Mesendoderm (in vitro differentiated cells): ENCODE measurements around the gene ATG9B.

Experiments used
- DNase-seq: peaks from one replicate; pipeline ENCODE4 v3.0.0; 2013
- H2AK5ac ChIP-seq: 2 replicates; pipeline ENCODE4 v1.6.1; 2013; ENCODE audit warnings: low read length, inconsistent platforms
- H2BK120ac ChIP-seq: 2 replicates; pipeline ENCODE4 v1.6.1; 2013; ENCODE audit warnings: low read depth, mild to moderate bottlenecking, low read length, moderate library complexity, mixed read lengths
- H2BK15ac ChIP-seq: replicated peaks from 2 replicates; pipeline ENCODE4 v1.6.1; 2013; ENCODE audit warnings: low read depth, mild to moderate bottlenecking, moderate library complexity
- H2BK5ac ChIP-seq: 2 replicates; pipeline ENCODE4 v1.6.1; 2013; ENCODE audit warnings: low read length, inconsistent platforms
- H3K18ac ChIP-seq: 2 replicates; pipeline ENCODE4 v1.6.1; 2013; ENCODE audit warnings: mild to moderate bottlenecking, low read length, mixed read lengths
- H3K23ac ChIP-seq: one replicate; pipeline ENCODE4 v1.6.1; 2013; ENCODE audit warnings: low read length
- H3K27ac ChIP-seq: 2 replicates; pipeline ENCODE4 v1.5.1; 2013; ENCODE audit warnings: low read depth, mild to moderate bottlenecking, inconsistent platforms, low read length, moderate library complexity
- H3K27me3 ChIP-seq: 2 replicates; pipeline ENCODE4 v1.6.1; 2013; ENCODE audit warnings: low read length, control low read depth, mild to moderate bottlenecking, inconsistent platforms; ENCODE audit not compliant: insufficient read depth, poor library complexity
- H3K36me3 ChIP-seq: 2 replicates; pipeline ENCODE4 v1.6.1; 2013; ENCODE audit warnings: low read length, inconsistent platforms; ENCODE audit not compliant: control insufficient read depth, insufficient read depth
- H3K4ac ChIP-seq: one replicate; pipeline ENCODE4 v1.6.1; 2013; ENCODE audit warnings: low read depth, mild to moderate bottlenecking, low read length, moderate library complexity
- H3K4me1 ChIP-seq: 2 replicates; pipeline ENCODE4 v1.6.1; 2013; ENCODE audit warnings: low read depth, low read length, inconsistent platforms; ENCODE audit not compliant: control insufficient read depth
- H3K4me2 ChIP-seq: 2 replicates; pipeline ENCODE4 v1.6.1; 2013; ENCODE audit warnings: low read length
- H3K4me3 ChIP-seq: 2 replicates; pipeline ENCODE4 v1.5.1; 2013; ENCODE audit warnings: mild to moderate bottlenecking, low read length
- H3K56ac ChIP-seq: one replicate; pipeline ENCODE4 v1.6.1; 2013; ENCODE audit warnings: low read length
- H3K79me1 ChIP-seq: 2 replicates; pipeline ENCODE4 v1.6.1; 2013; ENCODE audit warnings: low read length, inconsistent platforms
- H3K79me2 ChIP-seq: 2 replicates; pipeline ENCODE4 v1.6.1; 2013; ENCODE audit warnings: mild to moderate bottlenecking, low read length; ENCODE audit not compliant: control insufficient read depth, insufficient read depth
- H3K9ac ChIP-seq: 2 replicates; pipeline ENCODE4 v1.6.1; 2013; ENCODE audit warnings: low read length, inconsistent platforms
- H4K5ac ChIP-seq: one replicate; pipeline ENCODE4 v1.6.1; 2013; ENCODE audit warnings: low read length
- H4K8ac ChIP-seq: one replicate; pipeline ENCODE4 v1.6.1; 2013; ENCODE audit warnings: low read depth, mild to moderate bottlenecking, control low read depth, low read length, moderate library complexity
- WGBS: extraction: QIAGEN DNeasy Blood & Tissue Kit; methylation state at CpG from one replicate; pipeline ENCODE4 v1.1.7; 2013; ENCODE audit warnings: low lambda C conversion rate, missing lambda C conversion rate; ENCODE audit not compliant: insufficient coverage; ENCODE audit errors: extremely low coverage; 5-methylcytosine and 5-hydroxymethylcytosine counted together

Gene ATG9B

DNA sequence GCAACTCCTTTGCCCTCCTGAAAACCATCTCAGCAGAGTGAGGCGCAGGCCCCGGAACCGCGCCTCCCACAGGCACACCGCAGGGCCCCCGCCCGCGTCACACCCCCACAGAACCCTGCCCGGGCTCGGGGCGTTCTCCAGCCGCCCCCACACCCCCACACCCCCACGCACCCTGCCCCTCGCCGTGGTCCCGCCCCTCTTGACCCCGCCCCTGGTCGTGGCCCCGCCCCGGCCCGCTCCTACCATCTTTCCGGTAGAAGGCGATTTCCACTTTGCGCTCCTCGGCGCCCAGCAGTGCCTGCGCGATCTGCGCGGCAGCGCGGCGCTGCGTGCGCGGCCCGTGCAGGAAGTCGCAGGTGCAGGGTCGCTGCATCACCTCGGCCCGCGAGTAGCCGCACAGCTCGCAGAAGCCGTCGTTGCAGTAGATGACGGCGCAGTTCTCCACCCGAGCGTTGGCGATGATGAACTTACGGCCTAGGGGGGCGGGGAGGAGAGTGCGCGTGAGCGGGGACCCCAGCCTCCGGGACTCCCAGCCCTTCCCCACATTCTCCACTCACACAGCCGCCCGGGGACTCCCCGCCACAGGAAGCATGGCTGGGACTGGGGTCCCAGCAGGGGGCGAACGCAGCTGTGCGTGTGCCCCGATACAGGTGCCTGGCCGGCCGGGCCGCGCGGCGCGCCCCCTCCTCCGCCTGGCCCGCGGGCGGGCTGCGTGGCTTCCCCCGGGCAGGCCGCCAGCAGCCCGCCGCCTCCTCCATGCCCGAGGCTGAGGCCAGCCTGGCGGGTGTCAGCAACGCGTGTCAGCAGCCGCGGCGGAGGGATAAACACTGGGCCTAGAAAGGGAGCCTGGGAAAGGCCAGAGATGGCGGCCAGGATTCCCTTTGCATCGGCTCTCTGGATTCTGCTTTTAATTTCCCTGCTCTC lies 49.6 kb downstream of the ATG9B start:
- H3K56ac ChIP-seq = peak overlapping the region; percentile 78
- no peak overlapping the region for H2BK15ac ChIP-seq
- H3K4ac ChIP-seq = no peak overlapping the region
- no peaks in the 10 kb centered on the region for H3K36me3 ChIP-seq
- peaks cover 19% of the 10 kb centered on the region for H3K27me3 ChIP-seq
- H3K79me2 ChIP-seq = no peaks in the 10 kb centered on the region
- no peak overlapping the region for H4K8ac ChIP-seq
- H3K9ac ChIP-seq = peak overlapping the region; percentile 60
- H3K4me2 ChIP-seq = peak overlapping the region; percentile 98
- no peak overlapping the region for H3K18ac ChIP-seq
- no peak overlapping the region for H2AK5ac ChIP-seq
- H3K4me3 ChIP-seq = peak overlapping the region; percentile 51
- WGBS = no CpG with 5 or more reads among the region's 89 CpGs
- no peak overlapping the region for H2BK120ac ChIP-seq
- H4K5ac ChIP-seq = no peak overlapping the region
- no peak for DNase-seq
- H3K4me1 ChIP-seq = no peaks in the 10 kb centered on the region
- H2BK5ac ChIP-seq = no peak overlapping the region
- no peak overlapping the region for H3K27ac ChIP-seq
- no peaks in the 10 kb centered on the region for H3K79me1 ChIP-seq
- H3K23ac ChIP-seq = no peak overlapping the region

DNA sequence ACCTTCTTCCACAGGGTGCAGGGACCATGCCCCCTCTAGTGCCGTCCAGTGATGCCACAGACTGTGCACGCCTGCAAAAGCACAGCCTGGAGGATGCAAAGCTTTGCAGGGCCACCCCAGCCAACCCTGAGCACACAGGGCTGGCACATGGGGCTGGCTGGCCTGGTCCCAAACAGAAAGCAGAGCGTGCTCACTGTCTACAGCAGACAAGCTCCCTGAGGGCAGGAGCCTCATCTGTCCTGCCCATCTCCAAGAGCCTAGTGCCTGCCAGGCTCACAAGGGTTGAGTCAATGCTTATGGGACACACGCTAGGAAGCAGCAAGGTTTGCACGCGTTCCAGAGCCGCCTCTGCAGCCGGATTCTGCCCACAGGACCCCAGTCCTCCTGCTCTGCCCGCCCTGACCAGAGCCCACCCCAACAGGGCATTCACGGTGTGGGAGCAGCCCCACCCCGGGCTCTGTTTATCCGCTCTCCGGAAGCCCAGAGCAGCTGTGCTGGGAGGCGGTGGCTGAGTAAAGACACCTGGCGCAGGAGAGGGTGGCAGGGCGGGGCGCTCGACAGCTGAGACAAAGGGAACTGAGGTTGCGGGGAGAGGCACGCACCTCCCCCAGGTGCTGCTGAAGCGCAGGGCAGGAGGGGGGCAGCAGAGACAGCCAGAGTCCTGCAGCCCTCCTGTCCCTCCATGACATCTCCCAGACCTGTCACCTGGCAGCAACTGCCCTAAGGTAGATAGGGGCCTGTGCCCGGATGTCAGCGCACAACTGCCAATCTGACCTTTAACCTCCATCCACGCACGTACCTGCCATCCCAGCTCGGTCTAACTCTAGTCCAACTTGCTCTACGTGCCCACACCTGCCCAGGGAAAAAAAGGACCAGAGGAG lies 50.5 kb downstream of the ATG9B start:
- H3K4me2 ChIP-seq = no peak overlapping the region
- peaks cover 19% of the 10 kb centered on the region for H3K27me3 ChIP-seq
- no peak overlapping the region for H3K23ac ChIP-seq
- H3K4ac ChIP-seq = no peak overlapping the region
- no peaks in the 10 kb centered on the region for H3K4me1 ChIP-seq
- H2BK120ac ChIP-seq = no peak overlapping the region
- no peak for DNase-seq
- no peak overlapping the region for H4K5ac ChIP-seq
- no peaks in the 10 kb centered on the region for H3K79me1 ChIP-seq
- no peaks in the 10 kb centered on the region for H3K79me2 ChIP-seq
- no peak overlapping the region for H3K27ac ChIP-seq
- WGBS = no CpG with 5 or more reads among the region's 27 CpGs
- H2BK5ac ChIP-seq = no peak overlapping the region
- peak overlapping the region; percentile 13 for H3K9ac ChIP-seq
- no peak overlapping the region for H3K56ac ChIP-seq
- H2AK5ac ChIP-seq = no peak overlapping the region
- H3K36me3 ChIP-seq = no peaks in the 10 kb centered on the region
- H2BK15ac ChIP-seq = no peak overlapping the region
- no peak overlapping the region for H3K4me3 ChIP-seq
- H4K8ac ChIP-seq = no peak overlapping the region
- no peak overlapping the region for H3K18ac ChIP-seq

DNA sequence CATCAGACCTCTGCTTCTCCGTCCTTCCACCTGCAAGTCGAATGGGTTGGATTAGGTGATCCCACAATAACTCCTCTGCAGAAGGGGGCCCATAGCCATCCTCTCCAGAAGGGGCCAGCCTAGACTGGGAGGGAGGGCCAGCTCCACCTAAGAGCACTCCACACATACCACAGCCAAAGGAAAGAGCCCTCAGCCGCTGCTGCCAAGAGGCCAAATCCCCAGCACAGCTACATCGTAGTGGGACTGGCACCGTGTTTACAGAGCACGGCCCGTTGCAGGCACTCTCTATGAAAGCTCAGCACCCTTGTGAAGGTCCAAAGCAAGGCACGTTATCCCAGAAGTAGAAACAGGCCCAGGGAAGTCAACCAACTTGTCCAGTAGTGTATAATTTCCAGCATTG lies 51.6 kb downstream of the ATG9B start:
- Histone ChIP-seq H3K79me1 (no peaks in the 10 kb centered on the region), H3K27ac (no peak overlapping the region), H3K4me1 (no peaks in the 10 kb centered on the region), H3K4ac (no peak overlapping the region), H3K9ac (no peak overlapping the region), H2BK15ac (no peak overlapping the region), H4K5ac (no peak overlapping the region), H3K27me3 (peaks cover 19% of the 10 kb centered on the region), H2BK120ac (no peak overlapping the region), H3K56ac (no peak overlapping the region), H3K4me2 (no peak overlapping the region), H3K79me2 (no peaks in the 10 kb centered on the region), H3K36me3 (no peaks in the 10 kb centered on the region), H2AK5ac (no peak overlapping the region), H4K8ac (no peak overlapping the region), H3K23ac (no peak overlapping the region), H3K18ac (no peak overlapping the region), H2BK5ac (no peak overlapping the region), H3K4me3 (no peak overlapping the region)
- no peak for DNase-seq
- no CpG with 5 or more reads among the region's 8 CpGs for WGBS

DNA sequence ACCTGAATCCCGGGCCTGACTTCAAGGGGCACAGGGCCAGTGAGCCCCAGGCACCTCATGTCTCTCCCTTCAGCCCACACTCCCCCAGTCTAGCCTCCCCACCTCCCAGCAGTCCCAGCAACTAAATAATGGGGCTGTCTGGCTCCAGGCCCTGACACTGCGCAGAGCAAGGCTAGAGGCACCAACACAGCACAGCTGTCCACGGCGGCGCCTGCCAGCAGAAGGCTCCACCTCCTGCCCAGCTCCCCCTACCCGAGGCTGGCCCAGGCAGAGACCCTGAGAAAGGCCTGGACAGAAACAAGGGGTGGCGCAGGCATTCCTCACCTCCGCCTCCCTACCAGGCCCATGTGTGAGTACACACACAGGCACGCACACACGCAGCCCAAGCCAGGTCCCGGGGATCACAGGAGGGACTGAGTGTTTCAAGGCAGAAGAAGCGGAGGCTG lies 52.2 kb downstream of the ATG9B start:
- WGBS = no CpG with 5 or more reads among the region's 12 CpGs
- H2BK120ac ChIP-seq = no peak overlapping the region
- no peak overlapping the region for H3K56ac ChIP-seq
- H3K4me3 ChIP-seq = no peak overlapping the region
- H2AK5ac ChIP-seq = no peak overlapping the region
- peaks cover 15% of the 10 kb centered on the region for H3K27me3 ChIP-seq
- H3K79me1 ChIP-seq = no peaks in the 10 kb centered on the region
- no peaks in the 10 kb centered on the region for H3K79me2 ChIP-seq
- H3K27ac ChIP-seq = no peak overlapping the region
- no peaks in the 10 kb centered on the region for H3K4me1 ChIP-seq
- no peak overlapping the region for H3K9ac ChIP-seq
- H3K23ac ChIP-seq = no peak overlapping the region
- DNase-seq = no peak
- no peak overlapping the region for H4K5ac ChIP-seq
- H3K18ac ChIP-seq = no peak overlapping the region
- H3K4ac ChIP-seq = no peak overlapping the region
- H3K36me3 ChIP-seq = no peaks in the 10 kb centered on the region
- no peak overlapping the region for H2BK5ac ChIP-seq
- no peak overlapping the region for H4K8ac ChIP-seq
- no peak overlapping the region for H3K4me2 ChIP-seq
- no peak overlapping the region for H2BK15ac ChIP-seq

DNA sequence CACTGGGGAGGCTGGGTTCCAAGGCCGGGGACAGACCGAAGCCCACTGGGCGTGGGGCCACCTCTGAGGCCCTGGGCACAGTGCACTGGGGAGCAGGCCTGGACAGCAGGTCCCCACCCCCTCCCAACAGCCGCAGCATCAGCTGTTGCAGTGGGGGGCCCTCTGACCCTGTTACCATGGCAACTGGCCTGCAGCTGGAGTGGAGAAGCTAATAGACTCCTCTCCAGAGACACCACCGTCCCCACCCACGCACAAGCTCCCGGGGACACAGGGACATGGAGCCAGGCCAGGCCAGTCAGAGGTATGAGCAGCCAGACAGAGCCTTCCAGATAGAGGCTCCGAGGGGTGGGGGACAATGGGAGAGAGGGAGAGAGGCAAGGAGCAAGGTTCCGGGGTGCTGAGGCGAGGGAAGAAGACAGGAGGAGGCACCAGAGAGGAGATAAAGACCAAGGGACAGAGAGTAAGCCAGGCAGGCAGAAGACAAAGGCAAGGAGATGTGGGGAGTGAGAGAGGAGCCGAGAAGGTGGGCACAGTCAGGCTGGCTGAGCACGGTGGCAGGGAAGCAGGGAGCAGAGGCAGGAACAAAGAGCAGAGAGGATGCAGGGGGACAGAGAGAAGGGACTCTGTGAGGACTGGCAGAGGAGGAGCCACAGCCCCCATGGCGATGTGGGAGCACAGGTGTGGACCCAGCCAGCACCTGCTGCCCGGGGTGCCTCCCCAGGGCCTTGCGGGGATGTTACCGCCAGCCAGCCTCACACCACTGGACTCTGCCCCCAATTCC lies 52.9 kb downstream of the ATG9B start:
- Histone ChIP-seq H4K8ac (no peak overlapping the region), H3K79me2 (no peaks in the 10 kb centered on the region), H3K9ac (no peak overlapping the region), H2BK120ac (no peak overlapping the region), H3K56ac (no peak overlapping the region), H2BK5ac (no peak overlapping the region), H4K5ac (no peak overlapping the region), H3K4me1 (no peaks in the 10 kb centered on the region), H3K27ac (no peak overlapping the region), H3K18ac (no peak overlapping the region), H3K23ac (no peak overlapping the region), H3K4me2 (no peak overlapping the region), H3K27me3 (peaks cover 14% of the 10 kb centered on the region), H3K4me3 (no peak overlapping the region), H2AK5ac (no peak overlapping the region), H3K4ac (no peak overlapping the region), H3K36me3 (no peaks in the 10 kb centered on the region), H3K79me1 (no peaks in the 10 kb centered on the region), H2BK15ac (no peak overlapping the region)
- DNase-seq = no peak
- no CpG with 5 or more reads among the region's 16 CpGs for WGBS
